NCI-H1417 (cell line): ENCODE measurements around the gene CNOT6.
"Not testable (repeated sequence)": the region's sequence is repeated elsewhere in the genome, so short reads cannot be mapped to it uniquely, and the experiment has no call there.

Source experiments
- DNase-seq, 3 experiments: peaks; one replicate each; lab custom pipeline; 2025; lab: John Stamatoyannopoulos, UW

The CNOT6 gene

DNA sequence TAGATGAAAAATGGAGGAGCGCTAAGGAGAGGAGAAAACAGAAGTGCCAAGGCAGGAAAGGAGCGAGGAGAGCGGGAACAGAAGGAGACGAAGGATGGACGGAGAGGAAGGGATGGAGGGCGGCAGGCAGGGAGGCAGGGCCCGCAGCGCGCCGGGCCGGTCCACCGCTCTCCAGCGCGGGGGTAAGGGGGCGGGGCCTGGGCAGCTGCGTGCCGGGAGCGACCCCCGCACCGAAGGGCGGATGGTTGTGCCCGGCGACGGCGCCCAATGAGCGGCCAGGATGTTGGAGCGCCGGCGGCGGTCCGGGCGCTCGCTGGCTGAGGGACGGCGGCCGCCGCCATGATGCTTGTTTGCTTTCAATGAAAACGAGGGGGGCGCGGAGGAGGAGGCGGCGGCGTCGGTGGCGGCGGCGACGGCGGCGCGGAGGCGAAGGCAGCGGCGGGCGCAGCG lies at the start of gene CNOT6:
CNOT6 (plus strand) TSS at position 320 of the 450 bp plus-strand sequence. CDS start 34,898 bp downstream, outside the sequence.
- peak; percentile 86 to 93 (median 90) for DNase-seq

DNA sequence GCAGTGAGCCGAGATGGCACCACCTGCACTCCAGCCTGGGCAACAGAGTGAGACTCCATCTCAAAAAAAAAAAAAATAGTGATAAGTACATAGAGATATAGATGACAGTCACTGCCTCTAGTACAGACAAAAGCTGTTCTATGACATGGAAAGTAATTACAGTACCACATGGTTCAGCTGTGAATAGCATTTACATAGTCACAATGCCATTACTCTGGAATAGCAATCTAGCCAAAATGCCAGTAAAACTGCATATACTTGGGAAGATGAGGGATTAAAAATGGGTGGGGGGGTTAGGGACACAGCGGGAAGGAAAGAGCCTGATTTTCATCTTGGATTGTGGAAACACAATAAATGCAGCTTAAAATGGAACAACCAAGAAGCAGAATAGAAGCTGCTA lies 39.4 kb upstream of the CNOT6 start:
- no peak for DNase-seq

DNA sequence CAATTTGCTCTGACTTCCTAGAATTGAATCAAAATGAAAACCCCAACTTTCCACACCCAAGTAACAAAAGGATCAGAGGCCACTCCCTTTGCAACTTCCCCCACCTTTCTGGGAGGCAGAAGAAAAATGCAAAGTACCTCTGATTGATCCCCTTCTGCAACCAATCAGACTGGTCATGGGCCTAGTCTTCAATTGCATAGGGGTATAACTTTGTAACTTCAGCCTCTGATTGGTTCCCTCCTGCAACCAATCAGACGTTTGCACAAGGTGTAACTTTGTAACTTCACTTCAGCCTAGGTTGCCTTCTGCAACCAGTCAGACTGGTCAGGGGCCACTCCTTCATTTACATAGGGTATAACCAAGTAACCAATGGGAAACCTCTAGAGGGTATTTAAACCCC lies 38.3 kb upstream of the CNOT6 start:
- DNase-seq, result no peak

DNA sequence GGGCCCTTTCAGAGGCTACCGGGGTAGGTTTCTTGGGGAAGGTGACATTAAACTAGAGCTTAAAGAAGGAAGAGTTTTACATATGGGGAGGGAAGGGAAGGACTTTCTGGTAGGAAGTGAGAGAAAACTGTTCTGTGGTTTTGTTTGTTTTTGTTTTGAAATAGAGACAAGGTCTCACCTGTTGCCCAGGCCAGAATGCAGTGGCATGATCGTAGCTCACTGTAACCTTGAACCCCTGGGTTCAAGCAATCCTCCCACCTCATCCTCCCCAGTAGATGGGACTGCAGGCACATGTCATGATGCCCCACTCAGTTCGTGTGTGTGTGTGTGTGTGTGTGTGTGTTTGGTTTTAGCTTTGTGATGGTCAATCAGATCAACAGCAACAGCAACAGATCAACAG lies 37.4 kb upstream of the CNOT6 start:
- DNase-seq, result no peak

DNA sequence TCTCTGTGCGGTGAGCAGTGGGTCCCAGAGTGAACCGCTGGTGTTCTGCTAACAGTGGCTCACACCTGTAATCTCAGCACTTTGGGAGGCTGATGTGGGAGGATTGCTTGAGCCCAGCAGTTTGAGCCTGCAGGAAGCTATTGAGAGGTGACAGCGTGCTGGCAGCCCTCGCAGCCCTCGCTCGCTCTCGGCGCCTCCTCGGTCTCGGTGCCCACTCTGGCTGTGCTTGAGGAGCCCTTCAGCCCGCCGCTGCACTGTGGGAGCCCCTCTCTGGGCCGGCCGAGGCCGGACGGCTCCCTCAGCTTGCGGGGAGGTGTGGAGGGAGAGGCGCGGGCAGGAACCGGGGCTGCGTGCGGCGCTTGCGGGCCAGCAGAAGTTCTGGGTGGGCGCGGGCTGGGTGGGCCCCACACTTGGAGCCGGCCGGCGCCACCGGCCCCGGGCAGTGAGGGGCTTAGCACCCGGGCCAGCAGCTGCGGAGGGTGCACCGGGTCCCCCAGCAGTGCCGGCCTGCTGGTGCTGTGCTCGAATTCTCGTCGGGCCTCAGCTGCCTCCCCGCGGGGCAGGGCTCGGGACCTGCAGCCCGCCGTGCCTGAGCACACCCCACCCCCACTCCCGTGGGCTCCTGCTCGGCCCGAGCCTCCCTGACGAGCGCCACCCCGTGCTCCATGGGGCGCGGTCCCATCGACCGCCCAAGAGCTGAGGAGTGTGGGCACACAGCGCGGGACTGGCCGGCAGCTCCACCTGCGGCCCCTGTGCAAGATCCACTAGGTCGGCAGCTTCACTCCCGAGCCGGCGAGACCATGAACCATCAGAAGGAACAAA lies 35.1 kb upstream of the CNOT6 start:
- DNase-seq, result not testable (repeated sequence)

DNA sequence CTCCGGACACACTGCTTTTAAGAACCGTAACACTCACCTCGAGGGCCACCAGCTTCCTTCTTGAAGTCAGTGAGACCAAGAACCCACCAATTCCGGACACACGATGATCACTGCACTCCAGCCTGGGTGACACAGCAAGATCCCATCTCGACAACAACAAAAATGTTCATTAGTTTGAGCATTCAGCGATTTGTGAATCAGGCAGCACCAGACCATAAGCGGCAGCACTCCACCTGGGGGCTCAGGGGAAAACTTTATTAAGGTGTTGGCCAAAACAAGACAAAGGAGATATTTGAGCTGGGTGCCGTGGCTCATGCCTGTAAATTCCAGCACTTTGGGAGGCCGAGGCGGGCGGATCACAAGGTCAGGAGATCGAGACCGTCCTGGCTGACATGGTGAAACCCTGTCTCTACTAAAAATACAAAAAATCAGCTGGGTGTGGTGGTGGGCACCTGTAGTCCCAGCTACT lies 34.5 kb upstream of the CNOT6 start:
- DNase-seq, result not testable (repeated sequence)

DNA sequence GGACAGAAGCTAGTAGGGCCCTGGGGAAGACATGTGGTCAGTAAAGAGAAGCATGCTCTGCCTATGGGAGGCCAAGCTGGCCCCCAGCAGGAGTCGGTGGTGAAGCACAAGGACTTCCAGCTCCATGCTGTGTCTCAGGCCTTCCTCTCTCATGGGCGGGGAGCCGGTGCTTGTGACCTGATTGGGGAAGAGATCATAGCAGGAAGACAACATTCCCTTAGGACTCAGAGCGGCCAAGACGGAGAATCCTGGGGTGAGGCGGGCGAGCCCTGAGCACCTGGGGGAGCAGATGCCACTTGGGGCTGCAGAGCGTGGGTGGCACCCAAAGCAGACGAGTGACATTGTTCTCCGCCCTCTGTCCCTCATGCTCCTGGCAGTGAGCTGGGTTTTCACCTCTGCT lies 33.3 kb upstream of the CNOT6 start:
- no peak for DNase-seq

DNA sequence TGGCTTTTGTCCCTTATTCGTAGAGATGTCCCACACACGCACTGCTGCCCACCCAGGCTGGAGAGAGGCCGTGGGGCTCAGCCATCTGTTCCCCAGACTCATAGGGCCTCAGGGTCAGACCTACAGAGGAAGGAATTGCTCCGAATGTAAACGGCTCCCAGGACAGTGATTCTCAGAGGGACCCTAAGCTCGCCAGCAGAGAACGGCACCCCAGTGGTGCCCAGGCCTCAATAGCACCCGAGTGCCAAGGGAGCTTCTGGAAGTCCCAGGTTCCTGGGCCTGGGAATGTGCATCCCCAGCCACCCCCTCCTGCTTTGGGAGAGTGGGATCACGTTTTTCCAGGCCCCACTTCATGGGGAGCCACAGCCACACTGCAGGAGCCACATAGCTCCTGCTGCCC lies 32.9 kb upstream of the CNOT6 start:
- no peak for DNase-seq

DNA sequence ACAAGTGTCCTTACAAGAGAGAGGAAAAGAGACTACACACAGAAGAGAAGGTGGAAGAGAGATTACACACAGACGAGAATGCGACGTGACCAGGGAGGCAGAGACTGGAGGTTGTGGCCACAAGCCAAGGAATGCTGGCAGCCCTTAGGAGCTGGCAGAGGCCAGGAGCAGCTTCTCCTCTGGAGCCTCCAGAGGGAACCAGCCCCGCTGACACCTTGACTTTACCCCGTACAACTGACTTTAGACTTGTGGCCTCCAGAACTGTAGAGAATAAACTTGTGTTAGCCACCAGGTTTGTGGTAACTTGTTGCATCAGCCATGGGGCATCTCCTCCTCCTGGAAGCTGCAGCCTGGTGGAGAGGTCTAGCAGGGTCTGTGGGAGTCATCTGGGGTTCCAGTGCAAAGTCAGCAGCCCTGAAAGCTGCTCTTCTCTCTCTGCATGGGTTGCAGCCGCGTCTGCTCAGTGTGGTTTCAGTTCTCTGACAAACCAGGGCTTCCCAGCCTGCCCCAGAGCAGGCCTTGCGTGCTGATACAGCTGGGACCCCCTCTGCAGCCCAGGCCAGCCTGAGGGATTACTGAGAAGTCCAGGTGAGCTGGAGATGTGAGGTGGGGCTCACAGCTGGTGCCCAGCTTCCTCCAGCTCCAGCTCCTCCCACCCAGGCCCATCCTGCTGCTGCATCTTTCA lies 30.8 kb upstream of the CNOT6 start:
- DNase-seq, result no peak

DNA sequence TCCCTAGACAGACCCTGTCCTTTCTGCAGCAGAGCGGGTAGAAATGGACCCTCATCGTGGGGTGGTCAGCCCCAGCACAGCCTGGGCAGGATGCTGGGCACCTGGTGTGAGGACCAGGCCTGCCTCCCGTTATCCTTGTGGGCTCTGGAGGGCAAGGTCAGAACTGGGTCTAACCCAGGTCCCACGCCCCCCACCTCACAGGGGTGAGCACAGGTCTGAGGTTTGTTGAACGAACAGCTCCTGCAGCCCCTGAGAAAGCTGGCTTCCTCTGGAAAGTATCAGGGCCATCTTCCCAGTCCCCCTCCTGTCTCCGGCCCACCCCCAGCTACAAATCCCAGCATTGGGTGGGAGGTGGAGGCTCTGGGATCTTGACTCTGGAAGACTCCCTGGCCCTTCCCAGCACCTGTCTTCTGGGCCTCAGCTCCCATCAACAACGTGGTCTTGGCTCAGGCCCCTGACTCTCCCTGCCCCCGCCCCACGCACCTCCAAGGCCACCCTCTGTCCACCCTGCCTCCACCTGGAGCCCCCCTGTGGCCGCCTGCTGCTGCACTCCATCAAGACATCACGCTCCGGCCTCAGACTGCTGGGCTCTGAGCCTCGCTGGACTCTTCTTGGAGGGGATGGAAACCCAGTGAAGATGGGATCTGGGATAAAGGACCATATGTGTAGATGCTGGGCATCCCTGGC lies 30.1 kb upstream of the CNOT6 start:
- no peak for DNase-seq

DNA sequence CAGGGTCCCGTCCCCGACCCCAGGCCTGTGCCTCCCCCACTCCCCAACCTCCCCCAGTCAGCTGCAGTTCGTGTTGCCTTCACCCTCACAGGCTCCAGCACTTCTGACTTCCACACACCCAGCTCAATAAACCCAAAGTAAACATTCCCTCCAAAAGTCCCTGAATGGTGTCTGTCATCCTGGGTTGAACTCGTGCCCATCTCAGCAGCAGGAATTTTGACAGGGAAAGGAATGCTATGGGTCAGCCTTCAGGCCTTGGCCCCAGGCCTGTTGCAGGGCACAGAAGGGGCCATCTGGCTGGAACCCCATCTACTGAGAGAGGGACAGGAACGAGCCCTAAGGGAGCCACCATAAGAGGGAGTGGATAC lies 29.6 kb upstream of the CNOT6 start:
- DNase-seq, result no peak

DNA sequence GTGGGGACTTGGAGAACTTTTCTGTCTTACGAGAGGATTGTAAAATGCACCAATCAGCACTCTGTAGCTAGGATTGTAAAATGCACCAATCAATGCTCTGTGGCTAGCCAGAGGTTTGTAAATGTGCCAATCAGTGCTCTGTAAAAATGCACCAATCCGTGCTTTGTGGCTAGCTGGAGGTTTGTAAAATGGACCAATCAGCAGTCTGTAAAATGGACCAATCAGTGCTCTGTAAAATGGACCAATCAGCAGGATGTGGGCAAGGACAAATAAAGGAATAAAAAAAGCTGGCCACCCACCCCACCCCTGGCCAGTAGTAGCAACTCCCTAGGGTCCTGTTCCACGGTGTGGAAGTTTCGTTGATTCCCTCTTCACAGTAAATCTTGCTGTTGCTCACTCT lies 29.1 kb upstream of the CNOT6 start:
- not testable (repeated sequence) for DNase-seq

DNA sequence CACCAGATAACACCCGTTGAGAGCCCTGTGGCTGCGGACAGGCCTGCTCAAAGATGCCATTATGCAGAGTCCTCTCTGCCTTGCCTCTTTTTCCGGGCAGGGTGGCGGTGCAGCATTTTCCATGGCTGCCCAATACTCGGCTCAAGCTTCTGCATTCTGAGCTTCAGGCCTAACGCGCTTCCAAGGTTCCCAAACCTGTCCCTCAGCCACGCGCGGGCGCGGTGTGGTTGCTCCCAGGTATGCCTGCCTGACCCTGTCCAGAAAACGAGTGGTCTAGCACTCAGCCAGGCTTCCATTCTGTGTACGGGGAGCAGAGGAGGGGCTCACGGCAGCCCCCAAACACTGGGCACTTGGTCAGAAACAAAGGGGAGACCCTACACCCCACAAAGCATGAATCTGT lies 27.9 kb upstream of the CNOT6 start:
- no peak for DNase-seq

DNA sequence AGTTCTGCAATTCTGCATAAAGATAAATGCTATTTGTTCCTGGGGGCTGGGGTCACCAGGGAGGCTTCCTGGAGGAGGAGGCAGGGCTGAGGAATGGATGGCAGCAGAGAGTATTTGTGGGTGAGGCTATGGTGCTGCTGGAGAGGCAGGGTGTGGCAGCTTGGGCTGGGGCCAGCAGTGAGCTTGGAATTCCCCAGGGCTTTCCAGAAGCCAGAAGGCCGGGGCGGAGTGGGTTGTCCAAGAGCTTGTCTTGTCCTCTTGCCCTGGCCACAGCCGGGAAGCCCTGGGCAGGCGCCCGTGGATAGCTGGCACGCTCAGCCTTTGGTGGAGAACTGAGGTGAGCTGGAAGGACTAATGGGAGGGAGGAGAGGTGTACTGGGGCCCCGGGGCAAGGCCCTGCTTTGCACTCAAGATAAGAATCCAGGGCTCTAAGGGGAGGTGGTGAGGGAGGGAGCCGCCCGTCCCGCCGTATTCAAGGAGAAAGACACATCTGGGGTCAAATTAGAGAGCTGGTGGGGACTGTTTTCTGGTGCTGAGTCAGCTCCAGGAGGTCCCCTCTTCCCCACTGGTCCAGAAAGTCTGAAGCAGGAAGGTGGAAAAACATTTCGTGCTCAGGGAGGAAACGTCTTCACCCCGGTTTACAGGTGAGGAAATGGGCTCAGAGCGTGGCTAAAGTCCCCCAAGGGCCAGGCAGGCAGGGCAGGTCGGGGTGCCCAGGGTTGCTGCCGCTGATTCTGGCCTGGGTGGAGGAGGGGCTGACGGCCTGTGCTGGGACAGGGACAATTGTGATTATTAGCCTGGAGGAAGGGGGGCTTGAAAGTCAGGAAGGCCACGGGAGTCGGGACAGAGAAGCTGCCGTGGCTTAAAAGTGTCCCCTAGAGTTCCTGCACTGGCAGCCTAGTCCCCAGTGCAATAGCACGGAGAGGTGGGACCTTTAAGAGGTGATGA lies 26.9 kb upstream of the CNOT6 start:
- no peak for DNase-seq

DNA sequence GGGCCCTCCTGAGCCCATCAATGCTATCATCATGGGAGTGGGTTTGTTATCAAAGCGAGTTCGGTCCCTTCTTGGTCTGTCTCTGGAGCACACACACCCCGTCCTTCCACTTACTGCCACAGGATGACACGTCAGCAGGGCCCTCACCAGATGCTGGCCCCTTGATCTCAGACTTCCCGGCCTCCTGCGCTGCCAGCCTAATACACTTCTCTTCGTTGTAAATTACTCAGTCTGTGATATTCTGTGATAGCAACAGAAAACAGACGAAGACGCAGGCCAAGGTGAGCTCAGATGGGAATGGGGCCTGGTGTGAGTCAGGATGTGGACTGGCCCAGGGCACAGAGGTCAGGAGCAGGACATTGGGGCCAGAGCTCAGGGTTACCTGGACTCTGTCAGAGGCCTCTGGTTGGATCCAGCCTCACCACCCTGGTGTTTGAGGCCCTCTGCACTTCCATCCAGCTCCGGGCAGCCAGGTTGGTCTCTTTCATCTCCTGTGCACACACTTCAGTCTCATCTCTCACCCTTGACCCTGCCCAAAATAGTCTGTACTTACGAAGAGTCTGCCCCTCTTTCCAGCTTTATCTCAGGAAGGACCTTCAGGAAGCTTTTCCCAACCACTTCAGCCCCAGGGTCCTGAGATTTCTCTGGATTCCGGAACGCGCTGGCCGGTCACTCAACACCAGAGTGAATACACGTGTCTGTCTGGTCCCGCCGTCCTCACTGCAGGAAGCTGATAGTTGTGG lies 26.0 kb upstream of the CNOT6 start:
- no peak for DNase-seq

DNA sequence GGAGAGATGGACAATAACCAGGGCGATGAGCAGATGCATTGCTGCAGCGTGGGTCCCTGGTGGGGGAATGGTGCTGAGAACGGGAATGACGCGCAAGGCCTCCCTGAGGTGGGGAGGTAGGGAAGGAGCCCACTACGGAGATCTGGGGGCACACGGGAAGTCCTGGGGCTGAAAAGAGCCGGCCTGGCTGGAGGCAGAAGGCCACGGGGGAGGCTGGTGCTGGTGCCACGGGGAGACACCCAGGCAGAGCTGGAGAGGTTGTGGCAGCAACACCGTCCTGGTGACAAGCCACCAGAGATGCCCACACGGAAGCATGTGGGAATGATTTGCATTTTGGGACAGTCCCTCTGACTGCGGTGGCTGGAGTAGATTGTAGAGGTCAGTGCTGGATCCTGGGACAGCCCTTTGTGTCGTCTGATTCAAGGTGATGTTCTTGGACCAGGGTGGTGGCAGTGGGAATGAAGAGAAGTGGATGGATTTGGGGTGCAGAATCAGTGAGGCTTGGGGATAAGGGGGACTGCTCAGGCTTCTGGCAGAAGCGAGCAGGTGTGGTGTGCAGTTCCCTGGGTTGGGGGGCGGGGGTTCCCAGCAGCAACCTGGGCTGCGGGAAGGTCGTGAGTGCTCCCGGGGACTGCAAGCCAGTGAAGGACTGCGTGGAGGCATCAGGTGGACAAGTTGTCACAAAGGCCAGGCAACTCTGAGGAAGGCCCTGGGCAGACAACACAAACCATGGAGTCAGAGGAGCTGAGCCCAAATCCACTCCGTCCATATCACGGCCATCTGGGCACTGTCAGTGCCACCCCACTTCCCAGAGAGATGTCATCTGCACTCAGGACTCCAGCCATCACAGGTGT lies 25.2 kb upstream of the CNOT6 start:
- DNase-seq, result no peak

DNA sequence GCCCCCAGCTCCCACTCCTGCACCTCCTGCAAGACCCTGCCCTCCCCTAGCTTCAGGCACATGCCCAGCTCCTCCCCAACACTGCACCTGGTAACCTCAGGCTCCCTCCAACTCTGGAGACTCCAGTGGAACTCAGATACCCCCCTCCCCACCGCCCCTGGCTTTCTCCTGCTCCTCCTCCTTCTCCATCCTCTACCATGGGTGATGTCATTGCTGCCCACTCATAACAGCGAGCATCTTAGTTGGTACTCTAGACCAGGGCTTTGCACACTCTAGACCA lies 24.7 kb upstream of the CNOT6 start:
- no peak for DNase-seq

DNA sequence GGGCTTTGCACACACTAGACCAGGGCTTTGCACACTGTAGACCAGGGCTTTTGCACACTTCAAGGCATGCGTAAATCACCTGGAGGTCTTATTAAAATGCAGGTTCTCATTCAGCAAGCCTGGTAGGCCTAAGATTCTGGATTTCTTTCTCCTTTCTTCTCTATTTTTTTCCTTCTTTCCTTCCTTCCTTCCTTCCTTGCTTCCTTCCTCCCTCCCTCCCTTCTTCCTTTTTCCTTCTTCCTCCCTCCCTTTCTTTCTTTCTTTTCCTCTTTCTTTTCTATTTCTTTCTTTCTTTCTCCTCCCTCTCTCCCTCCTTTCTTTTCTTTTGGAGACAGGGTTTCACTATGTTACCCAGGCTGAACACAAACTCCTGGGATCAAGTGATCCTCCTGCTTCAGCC lies 24.3 kb upstream of the CNOT6 start:
- no peak for DNase-seq

DNA sequence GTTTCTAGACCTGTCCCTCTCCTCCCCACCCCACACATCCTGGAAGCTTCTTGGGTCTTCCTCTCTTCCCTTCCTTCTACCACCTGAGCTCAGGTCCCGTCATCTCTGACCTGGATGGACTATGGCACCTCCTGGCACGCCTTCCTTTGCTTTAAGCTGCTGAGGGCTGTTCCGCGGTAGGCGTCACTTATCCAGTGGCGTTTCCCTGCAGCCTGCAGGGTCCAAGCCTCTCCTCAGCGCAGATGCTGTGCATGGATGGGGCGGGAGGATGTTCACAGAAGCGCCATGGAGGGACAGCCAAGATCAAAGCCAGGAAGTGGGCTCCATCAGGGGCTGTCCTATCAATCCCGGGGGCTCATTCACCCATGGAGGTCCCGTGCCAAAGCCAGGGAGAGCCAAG lies 23.8 kb upstream of the CNOT6 start:
- no peak for DNase-seq

DNA sequence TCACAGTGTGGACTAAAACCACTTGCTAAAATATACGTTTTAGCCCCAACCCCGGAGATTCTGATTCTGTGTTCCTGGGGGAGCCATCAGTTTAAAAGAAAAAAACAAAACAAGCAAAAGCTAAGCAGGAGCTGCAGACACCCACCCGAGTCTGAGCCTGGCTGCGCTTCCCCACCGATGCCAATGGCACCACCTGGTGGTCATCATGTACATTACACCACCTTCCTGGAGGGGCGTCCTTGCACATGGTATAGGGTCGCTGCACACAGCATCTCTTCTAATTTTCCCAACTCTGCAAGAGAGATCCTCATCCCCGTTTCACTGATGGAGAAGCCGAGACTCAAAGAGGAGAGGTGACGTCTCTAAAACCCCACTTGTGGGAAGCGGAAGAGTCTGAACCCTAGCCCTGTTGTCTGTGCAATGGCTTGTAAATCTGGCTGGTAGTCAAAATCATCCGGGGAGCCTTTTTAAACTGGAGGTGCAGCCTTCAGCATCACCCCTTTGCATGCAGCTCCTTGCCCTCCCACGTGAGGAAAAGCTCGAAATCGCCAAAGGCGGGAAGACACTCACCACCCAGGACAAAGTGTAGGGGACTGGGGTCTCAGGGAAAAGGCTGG lies 23.1 kb upstream of the CNOT6 start:
- DNase-seq, result peak; percentile 27 to 53 (median 42)
